ENCODE data around the gene SPOCK2.
A peak's percentile ranks its signal among the peaks of the same experiment; 100 is the strongest.

The SPOCK2 gene

GRCh38 chr10:72011016-72011415 is 77.3 kb downstream of the SPOCK2 start:
- Histone ChIP-seq H3K4me3 (ENCODE audit: low read length) (no peak overlapping the region), H3K9ac (ENCODE audit: low read length) (no peak overlapping the region), H3K27me3 (replicated peaks; ENCODE audit: control insufficient read depth, insufficient read depth, low read length) (no peaks in the 10 kb centered on the region), H3K4me1 (ENCODE audit: control insufficient read depth, insufficient read depth, low read length) (peaks cover 73% of the 10 kb centered on the region), H3K36me3 (ENCODE audit: control insufficient read depth, insufficient read depth, low read length, severe bottlenecking) (peaks cover 39% of the 10 kb centered on the region), H3K9me3 (ENCODE audit: control insufficient read depth, low read length) (no peaks in the 10 kb centered on the region)
- DNase-seq (ENCODE audit: low read depth): no peak

- H3K9me3 ChIP-seq (ENCODE audit: control insufficient read depth, low read length): no peaks in the 10 kb centered on the region
- H3K27me3 ChIP-seq (replicated peaks; ENCODE audit: control insufficient read depth, insufficient read depth, low read length): no peaks in the 10 kb centered on the region
- H3K4me3 ChIP-seq (ENCODE audit: low read length): peak overlapping the region; percentile 43
- H3K36me3 ChIP-seq (ENCODE audit: control insufficient read depth, insufficient read depth, low read length, severe bottlenecking): peaks cover 45% of the 10 kb centered on the region
- peaks cover 71% of the 10 kb centered on the region for H3K4me1 ChIP-seq (ENCODE audit: control insufficient read depth, insufficient read depth, low read length)
- peak overlapping the region; percentile 86 for H3K9ac ChIP-seq (ENCODE audit: low read length)
- peak; percentile 48 for DNase-seq (ENCODE audit: low read depth)
Observed at GRCh38 chr10:72010234-72010973, 77.9 kb downstream of the SPOCK2 start.

GRCh38 chr10:72009425-72010081 is 78.8 kb downstream of the SPOCK2 start:
- Histone ChIP-seq H3K4me3 (ENCODE audit: low read length) (peak overlapping the region; percentile 43), H3K36me3 (ENCODE audit: control insufficient read depth, insufficient read depth, low read length, severe bottlenecking) (peaks cover 49% of the 10 kb centered on the region), H3K9ac (ENCODE audit: low read length) (peak overlapping the region; percentile 86), H3K27me3 (replicated peaks; ENCODE audit: control insufficient read depth, insufficient read depth, low read length) (no peaks in the 10 kb centered on the region), H3K9me3 (ENCODE audit: control insufficient read depth, low read length) (no peaks in the 10 kb centered on the region), H3K4me1 (ENCODE audit: control insufficient read depth, insufficient read depth, low read length) (peaks cover 63% of the 10 kb centered on the region)
- peak; percentile 98 for DNase-seq (ENCODE audit: low read depth)

- peaks cover 59% of the 10 kb centered on the region for H3K4me1 ChIP-seq (ENCODE audit: control insufficient read depth, insufficient read depth, low read length)
- peaks cover 49% of the 10 kb centered on the region for H3K36me3 ChIP-seq (ENCODE audit: control insufficient read depth, insufficient read depth, low read length, severe bottlenecking)
- DNase-seq (ENCODE audit: low read depth): no peak
Observed at GRCh38 chr10:72009051-72009424, 79.3 kb downstream of the SPOCK2 start.

More at GRCh38 chr10:72009051-72009424, 79.3 kb downstream of the SPOCK2 start:
- Histone ChIP-seq H3K4me3 (ENCODE audit: low read length) (peak overlapping the region; percentile 26), H3K9ac (ENCODE audit: low read length) (peak overlapping the region; percentile 80), H3K27me3 (replicated peaks; ENCODE audit: control insufficient read depth, insufficient read depth, low read length) (no peaks in the 10 kb centered on the region), H3K9me3 (ENCODE audit: control insufficient read depth, low read length) (no peaks in the 10 kb centered on the region)

All from adipocyte (in vitro differentiated cells).